Brain microvascular endothelial cell (primary cell): ENCODE results near the gene FNDC3B.

ENCODE experiments used
- DNase-seq: peaks from one replicate; pipeline ENCODE4 v3.0.0-alpha.2; 2020
- H3K27ac ChIP-seq: fragments of 250-450 bp; sonication (Bioruptor Pico); 2 replicates; pipeline ENCODE4 v1.5.1; 2020; ENCODE audit warnings: mild to moderate bottlenecking, moderate library complexity
- H3K27me3 ChIP-seq: fragments of 250-450 bp; sonication (Bioruptor Pico); replicated peaks from 2 replicates; pipeline ENCODE4 v1.5.1; 2020; ENCODE audit warnings: mild to moderate bottlenecking
- H3K36me3 ChIP-seq: fragments of 250-450 bp; sonication (Bioruptor Pico); replicated peaks from 2 replicates; pipeline ENCODE4 v1.5.1; 2020; ENCODE audit warnings: mild to moderate bottlenecking
- H3K4me3 ChIP-seq: 2 replicates; pipeline ENCODE4 v1.5.1; 2011; ENCODE audit warnings: low read depth, mild to moderate bottlenecking, control low read depth, low read length, moderate library complexity
- CTCF ChIP-seq: IDR thresholded peaks from 2 replicates; pipeline ENCODE4 v1.5.1; 2011; ENCODE audit warnings: low read depth, mild to moderate bottlenecking, moderate library complexity, low read length, control low read depth, inconsistent platforms; ENCODE audit errors: missing control alignments
- in situ Hi-C: cut with HindIII; loops from 2 replicates; pipeline ENCODE4 v1.10.0; 2017; ENCODE audit warnings: low sequenced_read_pairs, low pct_ligation_motif_present

Gene FNDC3B

GRCh38 chr3:172062761-172063160 is 23.4 kb downstream of the FNDC3B start:
- H3K36me3 ChIP-seq = peaks cover 26% of the 10 kb centered on the region
- H3K4me3 ChIP-seq = no peak overlapping the region
- DNase-seq = no peak
- no peak overlapping the region for H3K27ac ChIP-seq
- in situ Hi-C loops = no loop called here
- no peaks in the 10 kb centered on the region for H3K27me3 ChIP-seq
- no peak for TF ChIP-seq CTCF

GRCh38 chr3:172063456-172064432 is 24.4 kb downstream of the FNDC3B start:
- no peak for TF ChIP-seq CTCF
- DNase-seq = no peak
- peaks cover 29% of the 10 kb centered on the region for H3K36me3 ChIP-seq

GRCh38 chr3:172065527-172065926 is 26.1 kb downstream of the FNDC3B start:
- no peaks in the 10 kb centered on the region for H3K27me3 ChIP-seq
- H3K27ac ChIP-seq = peak overlapping the region; percentile 38
- in situ Hi-C loops = no loop called here
- peak; percentile 45 for DNase-seq
- H3K36me3 ChIP-seq = peaks cover 32% of the 10 kb centered on the region
- no peak overlapping the region for H3K4me3 ChIP-seq
- no peak for TF ChIP-seq CTCF

More at GRCh38 chr3:172063456-172064432, 24.4 kb downstream of the FNDC3B start:
- Histone ChIP-seq H3K27ac (no peak overlapping the region), H3K27me3 (no peaks in the 10 kb centered on the region), H3K4me3 (no peak overlapping the region)
- in situ Hi-C loops = no loop called here

GRCh38 chr3:172065967-172066762 is 26.8 kb downstream of the FNDC3B start:
- no peaks in the 10 kb centered on the region for H3K27me3 ChIP-seq
- DNase-seq = peak; percentile 50
- in situ Hi-C loops = no loop called here

More at GRCh38 chr3:172065967-172066762, 26.8 kb downstream of the FNDC3B start:
- H3K36me3 ChIP-seq = peaks cover 32% of the 10 kb centered on the region
- H3K4me3 ChIP-seq = no peak overlapping the region
- H3K27ac ChIP-seq = peak overlapping the region; percentile 38
- TF ChIP-seq CTCF = no peak
